NCI-H2107 treated with DMSO at 0.1 percent for 48 hours (cell line): ENCODE measurements around the gene OBP2B.
"Not testable (repeated sequence)": the region's sequence is repeated elsewhere in the genome, so short reads cannot be mapped to it uniquely, and the experiment has no call there.

Experiments used
- DNase-seq: peaks from one replicate; lab custom pipeline; 2025; ENCODE audit not compliant: unreplicated experiment; lab: John Stamatoyannopoulos, UW

The OBP2B gene

GRCh38 chr9:133238851-133239532 is 29.9 kb upstream of the OBP2B start:
- no peak for DNase-seq

GRCh38 chr9:133238272-133238850 is 29.3 kb upstream of the OBP2B start:
- no peak for DNase-seq

- DNase-seq = peak; percentile 0
Observed at GRCh38 chr9:133237035-133237731, 28.1 kb upstream of the OBP2B start.

GRCh38 chr9:133236291-133237034 is 27.4 kb upstream of the OBP2B start:
- DNase-seq = not testable (repeated sequence)

GRCh38 chr9:133235549-133236222 is 26.6 kb upstream of the OBP2B start:
- no peak for DNase-seq

GRCh38 chr9:133234577-133235322 is 25.7 kb upstream of the OBP2B start:
- DNase-seq = no peak

GRCh38 chr9:133233681-133234432 is 24.8 kb upstream of the OBP2B start:
- no peak for DNase-seq

GRCh38 chr9:133231934-133232568 is 23.0 kb upstream of the OBP2B start:
- not testable (repeated sequence) for DNase-seq

GRCh38 chr9:133230514-133230913 is 21.5 kb upstream of the OBP2B start:
- not testable (repeated sequence) for DNase-seq

- no peak for DNase-seq
Observed at GRCh38 chr9:133230093-133230492, 21.0 kb upstream of the OBP2B start.

GRCh38 chr9:133228474-133229193 is 19.6 kb upstream of the OBP2B start:
- DNase-seq = not testable (repeated sequence)

GRCh38 chr9:133227996-133228395 is 18.9 kb upstream of the OBP2B start:
- not testable (repeated sequence) for DNase-seq

GRCh38 chr9:133227242-133227860 is 18.3 kb upstream of the OBP2B start:
- DNase-seq = no peak

GRCh38 chr9:133226219-133227171 is 17.4 kb upstream of the OBP2B start:
- DNase-seq = no peak

GRCh38 chr9:133225171-133226011 is 16.3 kb upstream of the OBP2B start:
- no peak for DNase-seq

GRCh38 chr9:133224762-133225161 is 15.7 kb upstream of the OBP2B start:
- no peak for DNase-seq
